ENCODE data around the gene KRTAP5-2.

Gene KRTAP5-2

DNA sequence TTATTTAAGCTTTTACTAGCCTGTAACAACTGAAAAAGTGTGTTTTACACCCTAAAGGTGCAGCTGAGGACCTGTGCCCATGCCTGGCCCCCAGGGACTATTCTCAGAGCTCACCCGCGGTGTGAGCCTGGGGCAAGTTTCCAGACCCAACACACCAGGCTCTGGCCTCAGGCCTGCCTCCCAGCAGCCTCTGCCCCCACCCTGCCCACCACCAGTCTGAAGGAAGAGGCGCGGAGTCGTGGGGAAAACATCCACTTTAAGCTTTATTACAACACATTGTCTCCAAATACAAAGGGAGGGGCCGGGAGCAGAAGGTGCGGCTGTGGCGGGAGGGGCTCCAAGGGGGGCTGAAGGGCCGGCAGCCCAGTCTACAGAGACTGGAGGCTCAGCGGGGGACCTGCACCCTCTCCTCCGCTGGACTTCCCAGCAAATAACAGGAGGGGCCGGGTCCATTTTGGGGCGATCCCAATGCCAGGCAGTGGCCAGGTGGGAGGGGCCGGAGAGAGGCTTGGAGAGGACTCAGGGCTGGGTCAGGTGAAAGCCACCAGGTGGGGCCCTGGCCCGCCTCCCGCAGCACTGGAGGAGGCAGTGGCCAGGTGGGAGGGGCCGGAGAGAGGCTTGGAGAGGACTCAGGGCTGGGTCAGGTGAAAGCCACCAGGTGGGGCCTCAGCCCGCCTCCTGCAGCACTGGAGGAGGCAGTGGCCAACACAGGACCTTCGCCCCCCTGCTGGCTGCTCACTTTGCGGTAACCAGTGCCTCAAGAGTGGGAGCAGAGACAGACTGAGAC, 44.1 kb downstream of the KRTAP5-2 start:
- no peak for DNase-seq

DNA sequence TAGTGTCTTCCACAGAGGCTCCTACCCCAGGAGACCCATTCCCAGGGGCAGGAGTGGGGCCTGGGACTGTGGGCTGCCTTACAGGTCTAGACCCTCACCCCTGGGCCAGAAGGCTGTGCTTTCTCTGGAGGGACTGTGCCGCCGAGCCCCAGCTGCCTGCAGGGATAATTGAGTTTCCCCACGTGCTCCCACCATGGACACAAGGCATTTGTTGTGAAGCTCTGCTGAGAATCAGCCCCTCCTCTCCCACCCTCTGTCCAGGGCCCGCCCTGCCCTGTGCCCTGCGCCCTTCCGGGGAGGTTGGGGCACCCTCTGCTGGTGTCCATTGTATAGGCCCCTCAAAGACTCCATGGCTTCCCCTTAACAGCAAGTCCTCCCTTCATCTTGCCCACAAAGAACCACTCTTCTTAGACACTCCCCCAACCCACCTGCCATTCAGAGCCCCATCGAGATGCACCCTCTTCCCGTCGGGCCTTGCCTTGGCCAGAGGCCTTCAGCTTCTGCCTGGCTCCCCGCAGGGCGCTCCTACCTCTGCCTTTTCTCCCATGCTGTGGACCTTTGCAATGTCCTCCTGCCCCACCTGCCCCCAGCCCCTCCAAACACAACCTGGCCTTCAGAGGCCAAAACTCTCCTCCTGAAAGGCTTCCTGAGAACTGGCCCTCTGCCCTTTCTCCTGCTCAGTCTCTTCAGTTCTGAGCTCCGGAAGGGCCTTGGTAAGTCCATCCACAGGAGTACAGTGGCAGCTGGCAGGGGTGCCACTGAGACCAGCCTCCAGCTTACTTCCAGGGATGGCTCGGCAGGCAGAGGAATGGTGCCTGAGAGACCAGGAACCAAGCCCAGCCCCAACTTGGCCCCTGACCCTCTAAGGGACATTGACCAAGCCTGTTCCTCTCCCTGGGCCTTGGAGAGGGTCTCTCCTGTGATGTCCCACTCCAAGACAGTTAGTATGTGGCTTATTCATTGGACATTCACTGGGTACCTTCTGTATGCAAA, 48.5 kb downstream of the KRTAP5-2 start:
- DNase-seq = no peak

DNA sequence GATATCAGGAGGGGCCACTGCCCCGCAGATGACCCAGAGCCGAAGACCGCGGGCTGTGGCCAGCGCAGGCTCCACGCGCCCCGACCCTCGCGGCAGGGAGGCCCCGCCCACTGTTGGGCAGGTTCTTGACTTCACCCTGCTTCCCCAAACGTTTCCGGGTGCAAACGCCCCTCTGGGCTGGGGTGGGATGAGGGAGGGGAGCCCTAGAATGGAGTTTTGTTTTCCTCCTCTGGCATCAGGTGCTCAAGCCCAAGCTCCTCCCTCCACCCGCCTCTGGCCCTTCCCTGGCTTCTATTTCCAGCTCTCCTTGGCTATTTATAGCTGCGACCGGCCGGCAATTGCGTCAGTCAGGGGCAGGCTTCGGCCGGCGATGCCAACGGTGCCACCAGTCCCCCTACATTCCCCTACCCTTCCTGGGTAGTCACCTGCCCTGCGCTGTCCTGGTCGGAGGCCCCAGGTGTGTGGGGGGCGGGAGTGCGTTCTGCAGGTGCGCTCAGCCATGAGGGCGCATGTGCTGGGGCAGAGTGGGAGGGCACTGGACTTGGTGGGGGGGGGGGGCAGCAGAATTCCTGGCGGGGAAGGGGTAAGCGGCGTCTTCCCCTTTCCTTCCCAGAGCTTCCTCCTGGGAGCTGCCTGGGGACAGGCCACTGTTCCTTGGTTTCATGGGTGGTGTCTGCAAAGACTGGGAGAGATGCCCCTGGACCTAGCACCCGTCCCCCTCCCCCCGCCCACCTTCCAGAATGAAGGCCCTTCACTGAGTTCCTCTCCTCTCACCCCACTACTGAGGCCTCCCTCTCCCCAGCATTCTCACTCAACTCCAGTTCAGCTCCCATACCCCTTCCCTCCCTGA, 49.6 kb downstream of the KRTAP5-2 start:
- peak; percentile 24 for DNase-seq

DNA sequence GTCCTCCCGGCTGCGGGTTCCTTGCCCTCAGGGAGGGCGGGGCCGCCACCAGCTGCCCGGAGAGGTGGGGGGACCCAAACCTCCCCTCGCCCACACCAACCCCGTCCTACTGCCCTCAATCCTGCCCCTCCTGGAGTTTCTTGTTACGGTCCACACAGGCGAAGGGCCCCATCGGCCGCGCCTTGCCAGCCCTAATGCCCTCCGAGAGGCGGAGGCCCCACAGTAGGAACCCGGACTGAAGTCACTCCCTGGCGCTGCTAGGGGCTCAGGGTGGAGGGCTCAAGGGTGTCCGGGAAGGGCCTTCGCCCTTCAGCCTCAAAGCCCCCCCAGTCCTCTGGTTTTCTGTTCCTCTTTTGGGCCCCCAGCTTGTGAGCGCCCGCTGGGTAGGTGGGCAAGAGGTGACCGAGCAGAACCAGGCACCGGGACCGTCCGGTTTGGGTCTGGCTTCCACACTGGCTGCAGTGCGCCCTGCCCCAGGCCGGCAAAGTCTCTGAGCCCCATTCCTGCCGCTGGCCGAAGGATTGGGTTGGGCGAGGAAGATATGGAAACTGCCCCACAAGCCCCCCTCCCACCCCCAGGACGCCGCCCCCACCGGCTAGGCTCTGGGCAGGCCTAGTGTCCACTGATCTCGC, 50.5 kb downstream of the KRTAP5-2 start:
- DNase-seq = no peak

Data from NCI-H1105 treated with DMSO at 0.1 percent for 48 hours (cell line).